GM21515 (cell line): ENCODE measurements around the gene POMT2.
"Not testable (repeated sequence)": the region's sequence is repeated elsewhere in the genome, so short reads cannot be mapped to it uniquely, and the experiment has no call there.

Source experiments
- ATAC-seq: cut with Tn5 transposase; IDR thresholded peaks from one replicate; pipeline ENCODE4 v1.9.1; 2021; ENCODE audit not compliant: unreplicated experiment

POMT2 gene

GRCh38 chr14:77302926-77303325 is 17.8 kb downstream of the POMT2 start:
- no peak for ATAC-seq

GRCh38 chr14:77301103-77301502 is 19.6 kb downstream of the POMT2 start:
- ATAC-seq = no peak

- no peak for ATAC-seq
These were observed 20.9 kb downstream of the POMT2 start for GRCh38 chr14:77299771-77300170.

- ATAC-seq = no peak
These were observed 23.8 kb downstream of the POMT2 start for GRCh38 chr14:77296906-77297305.

- no peak for ATAC-seq
These were observed 24.5 kb downstream of the POMT2 start for GRCh38 chr14:77296155-77296554.

- no peak for ATAC-seq
These were observed 30.0 kb downstream of the POMT2 start for GRCh38 chr14:77290705-77291104.

GRCh38 chr14:77286576-77286975 is 34.1 kb downstream of the POMT2 start:
- no peak for ATAC-seq

GRCh38 chr14:77284466-77284865 is 36.2 kb downstream of the POMT2 start:
- no peak for ATAC-seq

- ATAC-seq = no peak
These were observed 36.6 kb downstream of the POMT2 start for GRCh38 chr14:77284066-77284465.

GRCh38 chr14:77281852-77282410 is 38.8 kb downstream of the POMT2 start:
- no peak for ATAC-seq

- ATAC-seq = not testable (repeated sequence)
These were observed 39.8 kb downstream of the POMT2 start for GRCh38 chr14:77280921-77281320.

GRCh38 chr14:77279719-77280118 is 41.0 kb downstream of the POMT2 start:
- no peak for ATAC-seq

GRCh38 chr14:77278461-77279230 is 42.0 kb downstream of the POMT2 start:
- no peak for ATAC-seq

- no peak for ATAC-seq
These were observed 43.7 kb downstream of the POMT2 start for GRCh38 chr14:77276959-77277358.

GRCh38 chr14:77276295-77276935 is 44.3 kb downstream of the POMT2 start:
- no peak for ATAC-seq

- ATAC-seq = no peak
These were observed 45.1 kb downstream of the POMT2 start for GRCh38 chr14:77275601-77276017.

- no peak for ATAC-seq
These were observed 45.6 kb downstream of the POMT2 start for GRCh38 chr14:77275041-77275580.

GRCh38 chr14:77273796-77274195 is 46.9 kb downstream of the POMT2 start:
- ATAC-seq = no peak

- ATAC-seq = no peak
These were observed 48.4 kb downstream of the POMT2 start for GRCh38 chr14:77272261-77272660.

- ATAC-seq = no peak
These were observed 49.5 kb downstream of the POMT2 start, which contains the start of gene NGB for GRCh38 chr14:77271113-77271710. TSS of gene NGB (minus strand) at chr14:77271206. CDS start at chr14:77270937, 269 bp downstream.

GRCh38 chr14:77270361-77271112 is 50.1 kb downstream of the POMT2 start:
- ATAC-seq = no peak
